Measurements from ENCODE around the gene HIF1AN. TPM values are rescaled to one million over a fixed set of nuclear protein-coding genes. Genes with fewer than 3 reads are reported as not detected.

The HIF1AN gene
- total RNA-seq, 2 donors from 2014 or later, result 35.2 to 35.3 TPM

DNA sequence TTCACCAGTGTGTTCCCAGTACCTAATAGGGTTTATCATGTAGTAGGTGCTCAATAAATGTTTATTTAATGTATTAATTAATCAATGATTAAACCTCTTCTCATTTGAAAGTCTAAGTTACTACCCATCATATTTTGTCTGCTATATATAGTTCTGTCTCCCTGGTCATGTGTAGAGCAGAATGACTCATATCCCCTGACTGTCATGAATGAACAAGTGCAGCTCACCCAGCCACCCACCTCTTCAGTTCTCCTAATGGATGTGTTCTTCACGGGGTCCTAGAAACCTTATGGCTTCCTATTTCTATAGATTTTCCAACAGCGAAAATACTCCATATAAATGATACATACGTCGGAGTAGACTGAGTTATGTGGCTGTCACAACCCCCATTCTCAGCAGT is 64.5 kb downstream of the HIF1AN start:
- no peak for ATAC-seq

DNA sequence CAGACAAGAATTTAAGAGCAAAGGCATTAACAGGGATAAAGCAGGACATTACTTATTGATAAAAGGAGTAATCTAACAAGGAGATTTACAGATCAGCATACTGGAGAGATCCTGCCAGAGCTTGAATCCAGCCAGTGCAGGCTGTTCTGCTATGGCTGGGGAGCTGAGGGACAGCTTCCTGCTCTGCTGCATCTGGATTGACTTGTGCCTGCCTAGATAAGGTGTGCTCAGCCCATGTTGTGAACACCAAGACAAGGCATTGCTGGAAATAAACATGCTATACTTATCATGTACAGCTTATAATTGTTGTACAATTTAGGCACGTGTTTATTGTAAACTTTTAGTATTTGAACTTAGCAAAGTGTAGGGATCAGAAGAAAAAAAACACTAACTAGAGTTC is 71.7 kb downstream of the HIF1AN start:
- DNase-seq, result no peak
- intact Hi-C loops (cut with DNase I, micrococcal nuclease), result no loop called here
- ATAC-seq, result no peak

More for the DNA sequence above, 64.5 kb downstream of the HIF1AN start:
- intact Hi-C loops (cut with DNase I, micrococcal nuclease), result no loop called here
- no peak for DNase-seq

Other genes with a start within 250 kb of the HIF1AN start
- 10 to 100 TPM; 16.1 to 17.2 TPM for gene BLOC1S2, start 249.3 kb upstream of the HIF1AN start, total RNA-seq
- under 1 TPM in 1 of 2 donors, not detected in 1; 0.20 TPM for gene PKD2L1, start 205.7 kb upstream of the HIF1AN start, total RNA-seq
- 10 to 100 TPM; 70.9 to 90.1 TPM for gene SCD, start 188.7 kb upstream of the HIF1AN start, total RNA-seq
- gene WNT8B, start 72.9 kb upstream of the HIF1AN start, total RNA-seq, result not detected
- 10 to 100 TPM; 13.7 to 15.3 TPM for gene SEC31B, start 16.1 kb upstream of the HIF1AN start, total RNA-seq
- 100 to 1,000 TPM; 172 to 214 TPM for gene NDUFB8, start 6.1 kb upstream of the HIF1AN start, total RNA-seq
- gene PAX2, start 209.6 kb downstream of the HIF1AN start, total RNA-seq, result not detected